RWPE2 (cell line): ENCODE measurements around the gene UTP25.
A peak's percentile ranks its signal among the peaks of the same experiment; 100 is the strongest.

Source experiments
- ATAC-seq: fragments of 200-7000 bp; cut with Tn5 transposase; 3 replicates; pipeline ENCODE4 v1.9.1; 2021; ENCODE audit warnings: low read depth
- DNase-seq: peaks from one replicate; pipeline ENCODE4 v3.0.0-alpha.2; 2020; ENCODE audit warnings: low spot score
- H3K27ac ChIP-seq: fragments of 450-650 bp; 2 replicates; pipeline ENCODE4 v1.5.1; 2017; ENCODE audit warnings: mild to moderate bottlenecking; ENCODE audit not compliant: poor library complexity, severe bottlenecking
- H3K27me3 ChIP-seq: fragments of 250-450 bp; sonication (Bioruptor Pico); 2 replicates; pipeline ENCODE4 v1.5.1; 2021; ENCODE audit warnings: mild to moderate bottlenecking, moderate library complexity; ENCODE audit not compliant: insufficient read depth, poor library complexity, severe bottlenecking
- H3K36me3 ChIP-seq: fragments of 250-450 bp; sonication (Bioruptor Pico); 2 replicates; pipeline ENCODE4 v1.5.1; 2020; ENCODE audit warnings: low read depth, mild to moderate bottlenecking, moderate library complexity
- H3K4me1 ChIP-seq: fragments of 250-450 bp; sonication (Bioruptor Pico); 2 replicates; pipeline ENCODE4 v1.5.1; 2021; ENCODE audit warnings: mild to moderate bottlenecking, moderate library complexity; ENCODE audit not compliant: insufficient read depth, poor library complexity, severe bottlenecking
- H3K4me3 ChIP-seq: fragments of 250-450 bp; sonication (Bioruptor Pico); 2 replicates; pipeline ENCODE4 v1.5.1; 2021; ENCODE audit warnings: mild to moderate bottlenecking, moderate library complexity; ENCODE audit not compliant: severe bottlenecking
- H3K9me3 ChIP-seq: fragments of 250-450 bp; sonication (Bioruptor Pico); 2 replicates; pipeline ENCODE4 v1.5.1; 2021; ENCODE audit warnings: mild to moderate bottlenecking, moderate library complexity; ENCODE audit not compliant: severe bottlenecking
- CTCF ChIP-seq: fragments of 450-650 bp; IDR thresholded peaks from one replicate; pipeline ENCODE4 v1.5.1; 2017; ENCODE audit warnings: mild to moderate bottlenecking, moderate library complexity; ENCODE audit not compliant: poor library complexity, severe bottlenecking

Gene UTP25

GRCh38 chr1:209815490-209815889, 12.3 kb upstream of the UTP25 start:
- peaks cover 22% of the 10 kb centered on the region for H3K4me1 ChIP-seq
- H3K9me3 ChIP-seq, result no peaks in the 10 kb centered on the region
- ATAC-seq (no peak), DNase-seq (no peak)
- H3K27ac ChIP-seq, result peak overlapping the region; percentile 96
- H3K36me3 ChIP-seq, result no peaks in the 10 kb centered on the region
- no peak for TF ChIP-seq CTCF
- H3K4me3 ChIP-seq, result no peak overlapping the region
- no peaks in the 10 kb centered on the region for H3K27me3 ChIP-seq

- Histone ChIP-seq H3K4me1 (peaks cover 22% of the 10 kb centered on the region), H3K9me3 (no peaks in the 10 kb centered on the region), H3K27ac (peak overlapping the region; percentile 96), H3K27me3 (no peaks in the 10 kb centered on the region), H3K4me3 (no peak overlapping the region), H3K36me3 (no peaks in the 10 kb centered on the region)
- ATAC-seq (peak; percentile 84), DNase-seq (peak; percentile 93)
- TF ChIP-seq CTCF, result no peak
Observed at GRCh38 chr1:209815931-209816341, 11.8 kb upstream of the UTP25 start.

GRCh38 chr1:209816923-209817322, 10.8 kb upstream of the UTP25 start:
- no peak for TF ChIP-seq CTCF
- H3K4me3 ChIP-seq, result no peak overlapping the region
- H3K36me3 ChIP-seq, result no peaks in the 10 kb centered on the region
- DNase-seq (no peak), ATAC-seq (no peak)
- no peaks in the 10 kb centered on the region for H3K27me3 ChIP-seq
- no peaks in the 10 kb centered on the region for H3K9me3 ChIP-seq
- peaks cover 22% of the 10 kb centered on the region for H3K4me1 ChIP-seq
- peak overlapping the region; percentile 96 for H3K27ac ChIP-seq

GRCh38 chr1:209817691-209818090, 10.1 kb upstream of the UTP25 start:
- ATAC-seq, result no peak
- H3K36me3 ChIP-seq, result no peaks in the 10 kb centered on the region
- peak overlapping the region; percentile 96 for H3K27ac ChIP-seq
- no peaks in the 10 kb centered on the region for H3K27me3 ChIP-seq
- H3K4me1 ChIP-seq, result peaks cover 24% of the 10 kb centered on the region
- H3K9me3 ChIP-seq, result no peaks in the 10 kb centered on the region
- TF ChIP-seq CTCF, result no peak
- no peak for DNase-seq
- no peak overlapping the region for H3K4me3 ChIP-seq

GRCh38 chr1:209819058-209819457, 8.7 kb upstream of the UTP25 start:
- no peaks in the 10 kb centered on the region for H3K27me3 ChIP-seq
- no peaks in the 10 kb centered on the region for H3K9me3 ChIP-seq
- no peaks in the 10 kb centered on the region for H3K36me3 ChIP-seq
- ATAC-seq, result no peak
- no peak for DNase-seq
- no peak overlapping the region for H3K4me3 ChIP-seq
- peaks cover 37% of the 10 kb centered on the region for H3K4me1 ChIP-seq
- TF ChIP-seq CTCF, result no peak
- no peak overlapping the region for H3K27ac ChIP-seq
